DND-41 (cell line): ENCODE measurements around the gene PROSER2.

Source experiments
- ATAC-seq: fragments of 200-7000 bp; cut with Tn5 transposase; 3 replicates; pipeline ENCODE4 v1.9.1; 2021; ENCODE audit warnings: low read depth; ENCODE audit not compliant: insufficient read depth
- DNase-seq: peaks from one replicate; pipeline ENCODE4 v3.0.0-alpha.2; 2020
- H2AFZ ChIP-seq: 2 replicates; pipeline ENCODE4 v1.6.0; 2012; ENCODE audit warnings: low read depth, low read length
- H3K27ac ChIP-seq: 2 replicates; pipeline ENCODE4 v1.5.1; 2012; ENCODE audit warnings: low read length, inconsistent platforms
- H3K27me3 ChIP-seq: fragments of 200-600 bp; sonication (generic); 2 replicates; pipeline ENCODE4 v1.6.0; 2012; ENCODE audit warnings: low read length, mild to moderate bottlenecking, inconsistent platforms; ENCODE audit not compliant: insufficient read depth, poor library complexity
- H3K36me3 ChIP-seq: 2 replicates; pipeline ENCODE4 v1.5.1; 2012; ENCODE audit warnings: low read length, inconsistent platforms; ENCODE audit not compliant: insufficient read depth
- H3K4me1 ChIP-seq: 2 replicates; pipeline ENCODE4 v1.5.1; 2012; ENCODE audit warnings: mild to moderate bottlenecking, low read length; ENCODE audit not compliant: insufficient read depth
- H3K4me2 ChIP-seq: 2 replicates; pipeline ENCODE4 v1.6.0; 2012; ENCODE audit warnings: mild to moderate bottlenecking, moderate library complexity, low read length, inconsistent platforms; ENCODE audit not compliant: insufficient read depth
- H3K4me3 ChIP-seq, 2 experiments: fragments of 200-600 bp in 1 of 2; shearing (Covaris generic) in 1 of 2; 2 replicates each; pipeline ENCODE4 v1.5.1; 2012 to 2016; ENCODE audit warnings: inconsistent platforms in 2 of 2, low read length in 2 of 2, mild to moderate bottlenecking in 2 of 2, low read depth in 1 of 2, moderate library complexity in 1 of 2
- H3K79me2 ChIP-seq: 2 replicates; pipeline ENCODE4 v1.6.0; 2012; ENCODE audit warnings: low read length, inconsistent platforms; ENCODE audit not compliant: insufficient read depth
- H3K9ac ChIP-seq: 2 replicates; pipeline ENCODE4 v1.6.0; 2012; ENCODE audit warnings: low read depth, mild to moderate bottlenecking, inconsistent platforms, low read length, moderate library complexity
- H3K9me3 ChIP-seq: 2 replicates; pipeline ENCODE4 v1.5.1; 2012; ENCODE audit warnings: low read length, moderate library complexity, mild to moderate bottlenecking, inconsistent platforms; ENCODE audit not compliant: insufficient read depth, severe bottlenecking
- H4K20me1 ChIP-seq: 2 replicates; pipeline ENCODE4 v1.6.0; 2012; ENCODE audit warnings: low read length; ENCODE audit not compliant: insufficient read depth
- EZH2 ChIP-seq: IDR thresholded peaks from 3 replicates; pipeline ENCODE4 v1.6.1; 2012; ENCODE audit warnings: borderline replicate concordance, low read depth, mild to moderate bottlenecking, moderate library complexity, low read length, inconsistent platforms; ENCODE audit not compliant: severe bottlenecking
- TF ChIP-seq, protein P1 (sequence below): IDR thresholded peaks from 2 replicates; pipeline ENCODE4 v1.5.1; 2012; ENCODE audit warnings: borderline replicate concordance, low read length, moderate library complexity, mild to moderate bottlenecking; ENCODE audit not compliant: poor library complexity, severe bottlenecking; ENCODE audit errors: extremely low read depth

PROSER2 gene

DNA sequence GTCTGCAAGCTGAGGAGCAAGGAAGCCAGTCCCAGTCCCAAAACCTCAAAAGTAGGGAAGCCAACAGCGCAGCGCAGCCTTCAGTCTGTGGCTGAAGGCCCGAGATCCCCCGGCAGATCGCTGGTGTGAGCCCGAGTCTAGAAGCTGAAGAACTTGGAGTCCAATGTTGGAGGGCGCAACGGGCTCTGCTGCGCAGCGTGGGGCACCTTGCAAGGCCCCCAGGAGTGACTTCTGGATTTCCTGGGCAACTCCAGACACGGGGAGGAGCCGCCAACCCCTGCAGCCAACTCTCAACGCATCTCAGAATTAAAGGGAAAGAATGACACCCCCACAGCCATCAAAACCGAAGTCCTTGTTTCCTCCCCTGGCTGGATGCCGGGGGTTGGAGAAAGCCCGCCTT lies 18.8 kb upstream of the PROSER2 start:
- no peaks in the 10 kb centered on the region for H3K4me1 ChIP-seq
- no peak overlapping the region for H3K27ac ChIP-seq
- H2AFZ ChIP-seq = no peak overlapping the region
- H3K4me2 ChIP-seq = no peak overlapping the region
- H3K27me3 ChIP-seq = no peaks in the 10 kb centered on the region
- no peak for ATAC-seq
- no peaks in the 10 kb centered on the region for H3K36me3 ChIP-seq
- H3K9me3 ChIP-seq = no peaks in the 10 kb centered on the region
- H3K4me3 ChIP-seq = no peak overlapping the region
- H3K79me2 ChIP-seq = no peaks in the 10 kb centered on the region
- no peak for TF ChIP-seq EZH2
- TF ChIP-seq, protein P1, sequence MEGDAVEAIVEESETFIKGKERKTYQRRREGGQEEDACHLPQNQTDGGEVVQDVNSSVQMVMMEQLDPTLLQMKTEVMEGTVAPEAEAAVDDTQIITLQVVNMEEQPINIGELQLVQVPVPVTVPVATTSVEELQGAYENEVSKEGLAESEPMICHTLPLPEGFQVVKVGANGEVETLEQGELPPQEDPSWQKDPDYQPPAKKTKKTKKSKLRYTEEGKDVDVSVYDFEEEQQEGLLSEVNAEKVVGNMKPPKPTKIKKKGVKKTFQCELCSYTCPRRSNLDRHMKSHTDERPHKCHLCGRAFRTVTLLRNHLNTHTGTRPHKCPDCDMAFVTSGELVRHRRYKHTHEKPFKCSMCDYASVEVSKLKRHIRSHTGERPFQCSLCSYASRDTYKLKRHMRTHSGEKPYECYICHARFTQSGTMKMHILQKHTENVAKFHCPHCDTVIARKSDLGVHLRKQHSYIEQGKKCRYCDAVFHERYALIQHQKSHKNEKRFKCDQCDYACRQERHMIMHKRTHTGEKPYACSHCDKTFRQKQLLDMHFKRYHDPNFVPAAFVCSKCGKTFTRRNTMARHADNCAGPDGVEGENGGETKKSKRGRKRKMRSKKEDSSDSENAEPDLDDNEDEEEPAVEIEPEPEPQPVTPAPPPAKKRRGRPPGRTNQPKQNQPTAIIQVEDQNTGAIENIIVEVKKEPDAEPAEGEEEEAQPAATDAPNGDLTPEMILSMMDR = no peak
- H3K9ac ChIP-seq = no peak overlapping the region
- no peak for DNase-seq
- no peaks in the 10 kb centered on the region for H4K20me1 ChIP-seq

GRCh38 chr10:11805792-11806191 lies 17.4 kb upstream of the PROSER2 start:
- no peak overlapping the region for H3K9ac ChIP-seq
- no peak overlapping the region for H3K4me2 ChIP-seq
- no peaks in the 10 kb centered on the region for H4K20me1 ChIP-seq
- no peaks in the 10 kb centered on the region for H3K27me3 ChIP-seq
- TF ChIP-seq EZH2 = no peak
- TF ChIP-seq, protein P1 = no peak
- H3K4me1 ChIP-seq = no peaks in the 10 kb centered on the region
- no peak overlapping the region for H3K27ac ChIP-seq
- no peak overlapping the region for H3K4me3 ChIP-seq
- H3K36me3 ChIP-seq = no peaks in the 10 kb centered on the region
- no peak for ATAC-seq
- no peaks in the 10 kb centered on the region for H3K9me3 ChIP-seq
- DNase-seq = no peak
- no peaks in the 10 kb centered on the region for H3K79me2 ChIP-seq
- no peak overlapping the region for H2AFZ ChIP-seq

- ATAC-seq (no peak), DNase-seq (no peak)
- no peaks in the 10 kb centered on the region for H3K36me3 ChIP-seq
- TF ChIP-seq, protein P1 = no peak
- no peak for TF ChIP-seq EZH2
- H3K9me3 ChIP-seq = no peaks in the 10 kb centered on the region
- no peaks in the 10 kb centered on the region for H3K27me3 ChIP-seq
- no peak overlapping the region for H3K4me3 ChIP-seq
- no peak overlapping the region for H3K4me2 ChIP-seq
- no peaks in the 10 kb centered on the region for H3K79me2 ChIP-seq
- no peak overlapping the region for H3K27ac ChIP-seq
- H3K9ac ChIP-seq = no peak overlapping the region
- H4K20me1 ChIP-seq = no peaks in the 10 kb centered on the region
- no peaks in the 10 kb centered on the region for H3K4me1 ChIP-seq
- H2AFZ ChIP-seq = no peak overlapping the region
Observed at GRCh38 chr10:11806706-11807105, 16.4 kb upstream of the PROSER2 start.

GRCh38 chr10:11808808-11809207 lies 14.3 kb upstream of the PROSER2 start:
- DNase-seq (no peak), ATAC-seq (no peak)
- TF ChIP-seq, protein P1 = no peak
- no peak for TF ChIP-seq EZH2
- Histone ChIP-seq H3K9ac (no peak overlapping the region), H4K20me1 (no peaks in the 10 kb centered on the region), H3K79me2 (no peaks in the 10 kb centered on the region), H2AFZ (no peak overlapping the region), H3K27ac (no peak overlapping the region), H3K4me1 (no peaks in the 10 kb centered on the region), H3K4me3 (no peak overlapping the region), H3K4me2 (no peak overlapping the region), H3K9me3 (no peaks in the 10 kb centered on the region), H3K36me3 (no peaks in the 10 kb centered on the region), H3K27me3 (no peaks in the 10 kb centered on the region)
